Activated CD4-positive, alpha-beta T cell treated with anti-CD3 and anti-CD28 coated beads, Interleukin-2, amount 50 U/mL, for 48 hours (primary cell): ENCODE measurements around the gene SLC9A7.
A peak's percentile ranks its signal among the peaks of the same experiment; 100 is the strongest.

Source experiments
- DNase-seq, 2 experiments: peaks; one replicate each; pipeline ENCODE4 v3.0.0-alpha.2; 2020

The SLC9A7 gene

DNA sequence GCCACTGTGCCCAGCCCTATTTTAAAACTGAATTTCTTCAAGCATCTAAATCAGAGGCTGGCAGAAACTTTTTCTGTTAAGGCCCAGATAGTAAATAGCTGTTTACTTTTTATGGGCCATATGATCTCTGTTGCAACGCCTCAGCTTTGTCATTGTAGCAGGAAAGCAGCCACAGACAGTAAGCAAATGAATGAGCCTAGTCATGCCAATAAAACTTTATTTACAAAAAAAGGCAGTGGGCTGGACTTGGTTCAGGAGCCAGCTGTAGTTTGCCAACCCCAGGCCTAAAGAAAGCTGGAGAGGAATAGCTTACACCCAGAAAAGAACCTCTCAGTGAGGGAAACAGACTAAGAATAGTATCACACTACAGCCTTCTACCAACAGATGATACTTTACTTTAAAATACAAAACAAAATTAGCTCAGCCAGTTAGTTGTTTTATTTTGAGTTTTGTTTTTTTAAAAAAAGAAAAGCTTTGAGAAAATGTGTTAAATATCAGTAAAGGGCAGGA is 159.8 kb downstream of the SLC9A7 start:
- no peak for DNase-seq

DNA sequence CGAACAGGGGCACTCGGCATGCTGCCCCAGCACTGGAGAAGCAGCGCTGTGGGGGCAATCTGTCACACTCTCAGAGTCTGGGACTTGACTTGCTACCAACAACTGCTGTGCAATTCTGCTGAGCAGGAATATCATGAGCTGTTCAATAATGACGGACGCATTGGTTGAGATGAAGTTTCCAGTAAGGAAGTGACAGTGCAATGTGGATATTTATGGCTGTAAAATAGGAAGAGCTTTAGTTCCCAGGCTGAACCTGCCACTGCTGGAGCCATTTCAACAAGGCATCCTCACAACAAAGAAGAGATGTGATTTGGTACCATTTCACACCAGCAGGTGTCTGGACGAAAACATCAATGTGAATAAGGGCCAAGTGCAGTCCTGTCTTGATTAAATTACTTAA is 161.1 kb downstream of the SLC9A7 start:
- DNase-seq = no peak

DNA sequence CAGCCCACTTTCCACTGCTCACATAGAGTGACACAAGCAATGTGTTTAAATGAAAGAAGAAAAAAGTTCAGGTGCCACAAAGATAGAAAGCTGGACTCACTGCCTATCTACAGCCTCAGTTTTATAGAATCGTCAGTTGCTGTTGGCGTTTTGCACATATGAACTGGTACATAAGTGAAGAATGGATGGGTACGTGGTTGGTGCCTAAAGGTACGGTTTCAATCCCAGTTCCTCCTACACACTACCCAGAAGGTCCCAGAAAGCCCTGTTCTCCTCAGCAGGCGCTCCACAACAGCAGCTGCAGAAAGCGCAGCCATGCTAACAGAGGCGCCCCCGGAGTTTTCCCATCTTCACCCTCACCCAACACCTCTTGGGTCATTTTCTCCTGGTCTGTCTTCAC is 161.7 kb downstream of the SLC9A7 start:
- no peak for DNase-seq

DNA sequence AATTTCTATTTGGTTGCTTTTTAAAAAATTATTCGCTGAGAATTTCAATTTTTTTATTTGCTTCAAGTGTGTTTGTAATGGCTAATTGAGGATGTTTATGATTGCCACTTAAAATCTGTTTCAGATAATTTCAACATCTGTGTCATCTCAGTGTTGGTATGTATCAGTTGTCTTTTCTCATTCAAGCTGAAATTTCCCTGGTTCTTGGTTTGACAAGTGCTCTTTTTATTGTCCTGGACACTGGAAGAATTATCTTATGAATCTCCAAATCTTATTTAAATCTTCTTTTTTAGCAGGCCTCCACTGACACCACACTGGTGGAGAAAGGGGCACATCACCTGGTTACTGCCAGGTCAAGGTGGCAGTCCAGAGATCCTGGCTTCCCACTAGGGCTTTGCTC is 163.8 kb downstream of the SLC9A7 start:
- DNase-seq = no peak

DNA sequence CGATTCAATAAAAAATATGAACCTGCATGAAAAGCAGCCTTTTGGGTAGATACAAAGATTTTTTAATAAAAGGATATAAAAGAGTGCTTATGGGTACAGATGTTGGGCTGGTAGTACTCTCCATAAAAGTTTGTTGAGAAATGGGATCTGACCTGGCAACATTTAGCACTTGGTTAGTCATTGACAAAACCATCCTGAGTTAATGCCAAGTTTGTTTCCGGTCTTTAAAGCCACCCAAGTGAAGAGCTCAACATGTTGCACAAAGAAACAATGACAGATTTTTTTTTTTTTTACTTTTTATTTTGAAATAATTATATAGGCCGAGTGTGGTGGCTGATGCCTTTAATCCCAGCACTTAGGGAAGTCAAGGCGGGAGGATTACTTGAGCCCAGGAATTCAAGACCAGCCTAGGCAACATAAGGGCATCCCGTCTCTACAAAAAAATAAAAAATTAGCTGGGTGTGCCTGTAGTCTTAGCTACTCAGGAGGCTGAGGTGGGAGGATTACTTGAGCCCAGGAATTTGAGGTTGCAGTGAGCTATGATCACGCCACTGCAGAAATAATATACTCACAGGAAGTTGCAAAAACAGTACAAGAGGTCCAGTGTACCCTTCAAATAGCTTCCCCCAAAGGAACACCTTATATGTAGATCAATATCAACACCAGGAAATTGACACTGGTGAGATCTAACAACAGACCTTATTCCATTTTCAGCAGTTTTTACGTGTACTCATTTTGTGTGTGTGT is 168.8 kb downstream of the SLC9A7 start:
- DNase-seq = no peak

DNA sequence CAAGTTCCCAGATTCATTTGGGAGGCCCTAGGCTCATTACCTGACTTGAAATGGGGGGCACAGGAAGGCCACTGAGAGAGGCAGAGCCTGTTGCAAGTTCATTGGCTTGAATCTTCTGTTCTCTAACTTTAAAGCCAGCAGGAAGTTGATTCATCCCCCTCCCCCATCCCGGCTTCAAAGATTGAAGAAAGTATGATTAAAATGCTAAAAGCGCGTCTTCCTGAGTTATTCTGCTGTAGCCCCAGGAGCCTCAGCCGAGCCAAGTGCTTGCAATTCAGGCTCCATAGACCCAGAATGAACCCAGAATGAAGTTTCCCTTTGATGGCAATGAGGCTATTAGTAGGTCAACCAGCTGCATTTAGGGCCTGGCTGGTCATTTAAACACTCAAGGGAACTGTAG is 170.7 kb downstream of the SLC9A7 start:
- DNase-seq = peak in 1 of 2 experiments; percentile 51

DNA sequence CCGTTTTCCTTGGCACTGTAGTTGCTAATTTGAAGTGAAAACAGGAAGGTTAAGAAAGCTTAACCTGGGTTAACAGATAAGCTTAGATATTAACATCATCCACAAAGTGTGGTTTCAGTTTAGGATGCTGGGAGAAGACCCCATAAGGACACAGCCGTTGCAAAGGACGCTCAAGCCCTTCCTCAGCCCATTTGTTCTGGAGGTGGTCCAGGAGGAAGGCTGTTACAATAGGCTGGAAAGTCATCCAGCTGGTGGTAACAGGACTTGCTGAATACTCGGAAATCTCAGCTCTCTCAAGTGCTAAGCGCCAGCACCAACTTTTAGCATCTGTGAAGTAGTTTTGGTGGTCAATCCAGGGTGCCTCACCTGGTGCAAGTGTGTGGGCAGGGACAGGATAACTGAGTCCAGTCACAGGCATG is 171.2 kb downstream of the SLC9A7 start:
- DNase-seq = no peak

DNA sequence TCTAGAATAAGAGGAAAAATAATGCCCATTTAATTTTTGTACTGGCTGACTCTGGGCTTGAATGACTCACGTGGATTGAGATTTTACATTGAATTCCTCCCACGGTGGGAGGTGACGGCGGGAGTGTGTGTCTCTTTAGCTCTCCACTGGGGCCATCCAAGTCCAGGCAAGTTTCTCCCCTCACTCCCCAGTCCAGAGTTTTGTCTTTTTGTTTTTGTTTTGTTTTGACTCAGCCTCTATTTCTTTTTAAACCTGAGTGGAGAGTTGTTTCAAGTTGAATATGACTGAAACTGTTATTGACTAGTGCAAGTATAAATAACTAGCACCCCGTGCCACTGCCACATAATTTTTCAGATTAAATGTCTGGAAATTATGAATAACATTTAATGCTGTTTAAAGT is 171.8 kb downstream of the SLC9A7 start:
- peak in 1 of 2 experiments; percentile 37 for DNase-seq

DNA sequence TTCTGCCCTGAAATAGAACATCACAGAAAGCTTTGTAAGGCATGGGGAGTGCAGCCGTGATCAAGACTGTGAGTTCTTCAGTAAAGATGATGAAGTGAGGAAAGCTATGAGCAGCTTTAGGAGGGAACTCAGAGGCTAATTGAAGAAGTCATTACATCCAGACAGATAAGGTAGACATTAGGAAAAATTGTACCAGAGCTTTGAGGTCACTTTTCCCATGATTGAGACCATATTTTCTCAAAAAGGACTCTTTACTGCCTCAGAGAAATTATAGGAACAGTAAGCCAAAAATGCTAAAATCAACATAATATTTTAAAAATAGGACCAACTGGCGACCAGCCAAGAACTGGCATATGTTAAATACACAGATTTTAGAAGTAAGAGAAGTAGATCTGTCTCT is 174.2 kb downstream of the SLC9A7 start:
- DNase-seq = no peak

DNA sequence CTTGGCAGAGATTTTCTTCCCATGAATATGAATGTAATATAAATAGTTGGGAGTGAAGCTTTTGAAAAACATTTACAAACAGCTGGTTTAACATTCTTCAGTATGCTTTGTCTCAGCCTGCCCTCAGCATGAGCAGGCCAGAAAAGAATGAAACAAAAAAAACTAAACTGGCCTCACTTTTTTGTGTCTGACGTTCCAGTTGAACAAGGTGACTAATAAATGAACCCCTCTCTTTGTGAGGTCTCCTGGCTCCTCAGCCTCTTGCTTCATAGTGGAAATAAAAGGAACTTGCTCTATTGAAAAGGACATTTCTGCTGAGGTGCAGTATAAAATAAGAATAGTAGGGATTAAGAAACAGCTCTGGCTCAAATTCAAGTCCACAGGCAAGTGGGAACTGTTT is 176.0 kb downstream of the SLC9A7 start:
- DNase-seq = no peak

DNA sequence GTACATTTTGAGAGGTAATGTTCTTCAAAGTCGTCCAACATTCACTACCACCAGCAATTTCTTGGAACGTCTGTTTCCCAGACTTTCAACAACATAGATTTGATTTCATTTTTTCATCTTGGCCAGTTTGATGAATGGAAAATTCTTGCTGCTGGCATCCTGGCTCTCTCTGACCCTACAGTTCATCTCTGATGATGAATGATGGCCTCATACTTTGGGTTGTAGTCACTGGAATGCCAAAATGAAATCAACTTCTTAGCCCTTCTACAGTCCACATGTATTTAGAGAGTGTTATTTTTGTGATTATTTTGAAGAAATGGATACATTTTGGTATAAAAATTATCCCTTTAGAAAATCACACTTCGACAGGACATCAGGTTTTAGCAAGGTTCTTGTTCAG is 176.6 kb downstream of the SLC9A7 start:
- no peak for DNase-seq

DNA sequence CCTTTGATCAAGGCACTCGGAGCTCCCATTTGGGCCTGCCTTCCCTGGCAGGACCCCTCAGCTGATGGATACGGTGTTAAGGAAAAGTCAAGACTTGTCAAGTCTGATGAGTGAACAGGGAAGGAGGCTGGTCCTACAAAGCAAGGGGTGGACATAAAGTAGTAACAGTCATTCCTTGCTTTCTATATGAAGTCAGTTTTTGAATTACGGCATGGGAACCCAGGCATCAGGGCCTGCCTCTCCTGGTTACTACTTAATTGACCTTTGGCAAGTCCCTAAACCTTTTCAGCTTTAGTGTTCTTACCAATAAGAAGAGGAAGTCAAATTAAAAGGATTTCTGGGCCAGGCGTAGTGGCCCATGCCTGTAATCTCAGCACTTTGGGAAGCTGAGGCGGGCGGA is 178.3 kb downstream of the SLC9A7 start:
- DNase-seq = no peak

DNA sequence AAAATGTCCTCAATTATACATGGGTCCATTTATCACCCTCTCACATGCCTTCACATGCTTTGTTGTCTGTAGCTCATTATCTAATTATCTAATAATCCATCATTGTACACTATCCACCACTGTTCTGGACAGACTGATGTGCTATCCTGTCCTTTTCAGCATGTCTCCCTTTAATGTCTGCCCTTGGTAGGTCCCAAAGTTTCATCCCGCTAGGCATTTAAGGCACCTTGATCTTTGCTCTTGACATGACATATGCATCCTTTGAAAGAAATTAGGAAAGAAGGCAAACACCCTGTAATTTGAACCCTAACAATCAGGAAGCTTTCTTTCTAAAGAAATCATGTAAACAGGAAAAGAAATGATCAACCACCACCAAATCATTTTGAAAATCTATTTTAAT is 179.7 kb downstream of the SLC9A7 start:
- DNase-seq = no peak

DNA sequence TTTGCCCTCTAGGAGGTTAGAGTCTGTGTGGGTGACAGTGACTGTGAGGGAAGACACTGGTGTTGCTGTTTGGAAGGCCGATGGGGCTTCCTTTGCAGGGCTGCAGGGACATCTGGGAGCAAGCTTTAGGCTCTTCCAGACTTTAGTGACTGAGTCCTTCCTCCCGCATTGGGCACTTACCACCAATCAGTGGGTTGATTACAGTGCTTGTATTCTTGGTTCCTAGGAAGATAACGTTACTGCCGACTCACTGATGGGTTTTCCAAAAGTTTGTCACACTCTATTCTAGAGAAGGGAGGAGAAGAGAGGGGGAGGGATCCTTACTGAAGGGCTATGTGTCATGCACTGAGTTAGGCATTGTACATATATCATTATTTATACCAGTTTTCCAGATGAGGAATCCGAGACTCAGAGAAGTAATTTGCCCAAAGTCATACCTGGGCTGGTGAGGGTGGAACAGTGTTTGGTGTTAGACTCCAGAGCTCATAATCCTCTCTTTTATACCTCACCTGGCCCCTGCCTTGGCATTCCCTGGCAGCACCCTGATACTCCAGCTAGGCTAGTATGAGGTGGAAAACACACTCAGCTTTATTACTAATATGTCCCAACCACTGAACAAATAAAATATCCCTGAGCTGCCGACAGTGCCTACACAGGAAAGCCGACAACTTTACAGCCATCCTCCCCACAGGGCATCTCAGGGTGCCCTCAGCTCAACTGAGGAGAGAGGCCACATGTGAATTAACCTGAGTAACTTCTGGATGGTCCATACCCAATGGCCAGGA is 181.5 kb downstream of the SLC9A7 start:
- no peak for DNase-seq

DNA sequence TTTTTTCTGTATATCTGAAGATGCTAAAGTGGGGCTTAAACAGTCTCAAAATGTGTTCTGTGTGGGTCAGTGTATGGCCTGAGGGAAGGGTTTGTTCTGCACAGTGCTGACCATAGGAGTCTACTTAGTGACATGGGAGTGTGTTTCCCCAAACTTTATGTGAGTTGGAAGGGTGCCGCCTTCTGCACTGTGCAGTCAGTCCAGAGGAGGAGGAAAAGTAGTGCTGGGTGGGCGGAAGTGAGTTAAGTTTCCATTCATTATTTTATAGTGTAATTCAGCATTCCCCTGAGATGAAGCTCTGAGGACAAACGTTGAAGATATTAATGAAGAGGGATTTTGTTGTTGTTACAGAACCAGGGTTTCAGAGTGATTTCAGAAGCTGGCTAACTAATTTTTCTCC is 182.5 kb downstream of the SLC9A7 start:
- no peak for DNase-seq

DNA sequence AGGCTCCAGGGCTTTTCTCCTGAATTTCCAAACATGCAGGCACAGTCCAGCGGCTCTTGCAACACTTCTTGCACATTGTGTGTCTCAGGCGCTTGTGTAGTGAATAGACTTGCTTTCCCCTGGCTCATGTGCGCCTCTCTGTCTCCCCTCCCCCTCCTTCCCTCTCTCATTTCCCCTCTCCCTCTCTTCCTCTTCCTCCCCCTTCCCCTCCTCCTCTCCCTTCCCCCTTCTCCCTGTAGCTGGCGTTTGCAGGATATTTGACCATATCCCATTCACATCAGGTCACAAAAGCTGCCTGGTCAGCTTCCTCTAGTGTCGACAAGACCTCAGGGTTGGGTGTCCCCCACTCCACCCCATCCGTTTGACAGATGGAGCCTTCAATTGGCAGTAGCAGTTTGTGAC is 182.9 kb downstream of the SLC9A7 start:
- DNase-seq = no peak

DNA sequence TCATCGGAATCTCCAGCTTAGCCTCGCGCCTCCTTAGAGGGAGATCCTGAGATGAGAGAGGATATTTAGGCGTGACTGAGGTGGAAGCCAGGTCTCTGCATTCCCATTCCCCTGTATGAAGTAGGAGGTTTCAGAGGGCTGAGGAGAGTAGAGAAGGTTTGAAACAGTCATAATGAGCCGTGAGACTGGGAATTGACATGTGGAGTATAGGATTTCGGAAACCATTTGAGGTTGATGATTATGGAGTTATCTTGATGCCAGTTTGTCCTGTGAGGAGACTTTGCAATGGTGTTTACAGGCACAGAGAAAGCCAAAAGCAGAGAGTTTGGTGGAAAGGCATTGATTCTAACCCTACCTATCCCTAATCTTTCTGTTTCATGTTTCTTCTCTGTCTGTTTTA is 183.3 kb downstream of the SLC9A7 start:
- no peak for DNase-seq

DNA sequence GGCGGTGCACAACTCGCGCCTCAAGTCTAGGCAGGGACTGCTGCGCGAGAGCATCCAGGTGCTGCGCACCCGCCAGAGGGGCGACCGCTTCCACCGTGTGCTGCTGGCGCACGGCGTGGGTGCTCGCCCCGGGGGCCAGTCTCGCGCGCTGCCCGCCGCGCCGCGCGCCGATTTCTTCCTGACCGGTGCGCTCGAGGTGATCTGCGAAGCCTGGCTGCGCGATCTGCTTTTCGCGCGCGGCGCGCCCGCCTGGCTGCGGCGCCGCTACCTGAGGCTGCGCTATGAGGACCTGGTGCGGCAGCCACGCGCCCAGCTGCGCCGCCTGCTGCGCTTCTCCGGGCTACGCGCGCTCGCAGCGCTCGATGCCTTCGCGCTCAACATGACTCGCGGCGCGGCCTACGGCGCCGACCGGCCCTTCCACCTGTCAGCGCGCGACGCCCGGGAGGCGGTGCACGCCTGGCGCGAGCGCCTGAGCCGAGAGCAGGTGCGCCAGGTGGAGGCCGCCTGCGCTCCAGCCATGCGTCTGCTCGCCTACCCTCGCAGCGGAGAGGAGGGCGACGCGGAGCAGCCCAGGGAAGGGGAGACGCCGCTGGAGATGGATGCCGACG is 184.0 kb downstream of the SLC9A7 start:
- DNase-seq = peak in 1 of 2 experiments; percentile 38

DNA sequence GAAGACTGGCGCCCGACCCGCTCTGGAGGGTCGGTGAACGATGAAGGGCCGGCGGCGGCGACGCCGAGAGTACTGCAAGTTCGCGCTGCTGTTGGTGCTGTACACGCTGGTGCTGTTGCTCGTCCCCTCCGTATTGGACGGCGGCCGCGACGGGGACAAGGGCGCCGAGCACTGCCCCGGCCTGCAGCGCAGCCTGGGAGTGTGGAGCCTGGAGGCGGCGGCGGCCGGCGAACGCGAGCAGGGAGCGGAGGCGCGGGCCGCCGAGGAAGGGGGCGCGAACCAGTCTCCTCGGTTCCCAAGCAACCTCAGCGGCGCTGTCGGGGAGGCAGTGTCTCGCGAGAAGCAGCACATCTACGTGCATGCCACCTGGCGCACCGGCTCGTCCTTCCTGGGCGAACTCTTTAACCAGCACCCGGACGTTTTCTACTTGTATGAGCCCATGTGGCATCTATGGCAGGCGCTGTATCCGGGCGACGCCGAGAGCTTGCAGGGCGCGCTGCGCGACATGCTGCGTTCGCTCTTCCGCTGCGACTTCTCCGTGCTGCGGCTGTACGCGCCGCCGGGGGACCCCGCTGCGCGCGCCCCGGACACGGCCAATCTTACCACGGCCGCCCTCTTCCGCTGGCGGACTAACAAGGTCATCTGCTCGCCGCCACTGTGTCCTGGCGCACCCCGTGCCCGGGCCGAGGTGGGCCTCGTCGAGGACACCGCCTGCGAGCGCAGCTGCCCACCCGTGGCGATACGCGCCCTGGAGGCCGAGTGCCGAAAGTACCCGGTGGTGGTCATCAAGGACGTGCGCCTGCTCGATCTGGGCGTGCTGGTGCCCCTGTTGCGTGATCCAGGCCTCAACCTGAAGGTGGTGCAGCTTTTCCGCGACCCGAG is 184.8 kb downstream of the SLC9A7 start:
- DNase-seq = peak; percentile 56 to 62

DNA sequence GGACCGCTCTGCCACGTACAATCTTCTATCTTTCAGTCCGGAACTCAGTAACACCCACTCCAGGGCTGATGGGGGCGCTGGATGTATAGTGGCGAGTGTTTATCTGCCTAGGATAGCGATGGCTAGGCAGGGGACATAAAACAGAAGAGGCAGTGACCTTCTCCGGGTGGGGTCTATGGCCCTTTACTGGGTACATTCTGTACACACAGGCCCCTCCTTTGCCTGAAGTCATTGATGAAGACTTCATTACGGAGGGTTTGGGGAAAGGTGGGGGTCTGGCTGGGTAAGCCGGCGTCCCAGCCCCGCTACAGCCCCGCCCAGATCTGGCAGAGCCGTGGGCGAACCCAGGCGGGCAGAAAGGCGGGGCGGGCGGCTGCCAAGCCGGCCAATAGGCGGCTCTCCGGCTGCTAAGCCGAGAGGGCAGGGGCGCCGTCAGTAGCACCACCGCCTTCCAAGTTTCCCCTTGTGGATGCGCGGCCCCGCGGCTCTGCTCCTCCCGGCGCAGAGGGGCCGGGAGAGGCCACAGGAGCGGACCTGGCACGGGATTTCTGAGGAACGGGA is 185.5 kb downstream of the SLC9A7 start, which contains the start of gene CHST7:
Gene CHST7, plus strand, starts transcription at position 435 of the 561 bp plus-strand sequence. CDS start 167 bp downstream, outside the sequence.
- DNase-seq = peak; percentile 50 to 64

DNA sequence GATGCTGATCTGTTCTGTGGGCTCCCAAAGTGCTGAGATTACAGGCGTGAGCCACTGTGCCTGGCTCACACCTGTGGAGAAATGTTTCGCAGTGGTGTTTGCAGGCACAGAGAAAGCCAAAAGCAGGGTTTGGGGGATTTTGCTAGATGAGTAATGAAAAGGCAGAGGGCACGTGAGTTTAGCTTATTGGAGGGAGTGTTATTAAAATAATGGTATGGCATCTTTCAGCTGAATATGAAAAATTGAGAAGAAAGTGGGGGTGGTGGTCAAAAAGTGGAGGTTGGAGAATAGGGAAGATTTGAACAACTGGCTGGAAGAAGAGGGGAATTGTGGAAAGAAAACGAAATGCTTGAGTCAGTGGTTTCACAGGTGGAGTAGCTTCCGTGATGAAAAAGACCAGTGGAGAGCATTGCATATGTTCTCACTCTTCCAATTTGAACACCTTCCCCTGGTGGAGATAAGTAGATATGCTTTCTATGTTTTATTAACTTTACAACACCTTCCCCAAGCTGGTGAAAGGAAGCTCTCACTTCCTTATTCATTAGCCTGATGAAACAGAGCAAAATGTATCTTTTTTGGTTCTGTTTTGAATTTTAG is 186.5 kb downstream of the SLC9A7 start:
- DNase-seq = peak in 1 of 2 experiments; percentile 46
